Hepatocyte (in vitro differentiated cells): Measurements from ENCODE around the gene MYH13.
"Not testable (repeated sequence)": the region's sequence is repeated elsewhere in the genome, so short reads cannot be mapped to it uniquely, and the experiment has no call there.

ENCODE experiments used
- EZH2 ChIP-seq: fragments of 200-600 bp; sonication (generic); IDR thresholded peaks from 2 replicates; pipeline ENCODE4 v1.6.1; 2016; ENCODE audit warnings: antibody characterized with exemption, mild to moderate bottlenecking, borderline replicate concordance
- TF ChIP-seq, protein P1 (sequence below): fragments of 200-600 bp; sonication (generic); IDR thresholded peaks from 2 replicates; pipeline ENCODE4 v1.5.1; 2016; ENCODE audit warnings: antibody characterized with exemption, mild to moderate bottlenecking; ENCODE audit not compliant: poor library complexity

DNA sequence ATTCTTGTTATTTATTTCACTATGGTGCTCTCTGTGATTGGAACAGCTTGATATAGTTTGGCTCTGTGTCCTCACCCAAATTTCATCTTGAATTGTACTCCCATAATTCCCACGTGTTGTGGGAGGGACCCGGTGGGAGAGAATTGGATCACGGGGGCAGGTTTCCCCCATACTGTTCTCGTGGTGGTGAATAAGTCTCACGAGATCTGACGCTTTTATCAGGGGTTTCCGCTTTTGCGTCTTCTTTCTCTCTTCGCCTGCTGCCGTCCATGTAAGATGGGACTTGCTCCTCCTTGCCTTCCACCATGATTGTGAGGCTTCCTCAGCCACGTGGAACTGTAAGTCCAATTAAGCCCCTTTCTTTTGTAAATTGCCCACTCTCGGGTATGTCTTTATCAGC, 81.2 kb downstream of the MYH13 start:
- TF ChIP-seq, protein P1, sequence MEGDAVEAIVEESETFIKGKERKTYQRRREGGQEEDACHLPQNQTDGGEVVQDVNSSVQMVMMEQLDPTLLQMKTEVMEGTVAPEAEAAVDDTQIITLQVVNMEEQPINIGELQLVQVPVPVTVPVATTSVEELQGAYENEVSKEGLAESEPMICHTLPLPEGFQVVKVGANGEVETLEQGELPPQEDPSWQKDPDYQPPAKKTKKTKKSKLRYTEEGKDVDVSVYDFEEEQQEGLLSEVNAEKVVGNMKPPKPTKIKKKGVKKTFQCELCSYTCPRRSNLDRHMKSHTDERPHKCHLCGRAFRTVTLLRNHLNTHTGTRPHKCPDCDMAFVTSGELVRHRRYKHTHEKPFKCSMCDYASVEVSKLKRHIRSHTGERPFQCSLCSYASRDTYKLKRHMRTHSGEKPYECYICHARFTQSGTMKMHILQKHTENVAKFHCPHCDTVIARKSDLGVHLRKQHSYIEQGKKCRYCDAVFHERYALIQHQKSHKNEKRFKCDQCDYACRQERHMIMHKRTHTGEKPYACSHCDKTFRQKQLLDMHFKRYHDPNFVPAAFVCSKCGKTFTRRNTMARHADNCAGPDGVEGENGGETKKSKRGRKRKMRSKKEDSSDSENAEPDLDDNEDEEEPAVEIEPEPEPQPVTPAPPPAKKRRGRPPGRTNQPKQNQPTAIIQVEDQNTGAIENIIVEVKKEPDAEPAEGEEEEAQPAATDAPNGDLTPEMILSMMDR: not testable (repeated sequence)
- TF ChIP-seq EZH2: not testable (repeated sequence)
